HG02759 (cell line): ENCODE results near the gene RNF11.

ENCODE experiments used
- ATAC-seq: cut with Tn5 transposase; IDR thresholded peaks from one replicate; pipeline ENCODE4 v1.9.1; 2021; ENCODE audit warnings: mild to moderate bottlenecking, moderate library complexity; ENCODE audit not compliant: unreplicated experiment

The RNF11 gene

DNA sequence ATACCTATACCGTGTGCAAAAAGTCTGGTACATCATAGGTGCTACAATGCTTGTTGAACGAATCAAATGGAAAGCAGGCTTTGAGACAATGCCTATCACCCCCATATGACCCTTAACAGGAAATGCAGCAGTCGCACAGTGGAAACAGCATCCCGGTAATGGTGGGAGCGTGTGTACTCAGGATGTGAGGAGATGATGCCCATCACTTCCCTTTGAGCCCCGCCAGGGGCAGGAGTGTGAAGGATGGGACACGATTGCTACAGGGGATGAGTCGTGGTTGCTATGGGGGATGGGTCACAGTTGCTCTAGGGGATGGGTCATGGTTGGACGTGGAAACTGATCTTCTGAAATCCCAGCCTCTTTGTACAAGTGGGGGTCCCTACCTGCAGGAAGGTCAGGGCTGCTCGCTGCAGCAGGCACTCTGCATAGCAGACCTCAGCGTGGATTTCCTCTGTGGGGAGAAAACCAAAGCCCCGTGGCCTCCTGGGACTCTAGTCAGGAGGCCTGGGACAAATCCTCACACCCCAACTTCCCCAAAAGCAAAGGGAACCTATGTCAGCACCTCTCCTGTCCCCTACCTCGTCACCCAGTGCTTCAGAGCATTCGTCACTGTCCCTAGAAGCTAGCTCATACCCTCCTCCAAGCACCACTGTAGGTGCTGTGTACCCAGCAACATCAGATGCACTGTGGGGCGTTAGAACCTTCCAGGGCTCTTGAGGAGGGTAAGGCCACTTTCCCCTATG is 75.0 kb downstream of the RNF11 start:
- ATAC-seq, result no peak

DNA sequence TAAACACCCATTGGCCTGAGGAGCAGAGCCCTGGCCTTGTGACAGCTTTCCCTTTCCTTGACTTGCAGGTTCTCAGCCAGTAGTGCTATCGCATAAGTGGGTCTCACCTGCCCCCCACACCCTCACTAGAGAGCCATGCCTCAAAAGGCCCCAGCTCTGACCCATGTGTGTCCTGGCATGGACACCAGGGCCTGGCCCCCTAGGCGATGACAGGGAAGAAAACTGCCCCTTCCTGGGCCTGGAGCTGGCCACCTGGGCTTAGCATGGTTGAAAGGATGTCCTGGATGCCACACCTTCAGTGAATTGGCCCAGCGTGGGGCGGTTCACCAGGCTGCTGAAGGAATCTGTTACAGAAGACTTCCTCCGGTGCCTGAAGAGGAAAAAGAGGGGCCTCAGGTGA is 75.8 kb downstream of the RNF11 start:
- no peak for ATAC-seq

DNA sequence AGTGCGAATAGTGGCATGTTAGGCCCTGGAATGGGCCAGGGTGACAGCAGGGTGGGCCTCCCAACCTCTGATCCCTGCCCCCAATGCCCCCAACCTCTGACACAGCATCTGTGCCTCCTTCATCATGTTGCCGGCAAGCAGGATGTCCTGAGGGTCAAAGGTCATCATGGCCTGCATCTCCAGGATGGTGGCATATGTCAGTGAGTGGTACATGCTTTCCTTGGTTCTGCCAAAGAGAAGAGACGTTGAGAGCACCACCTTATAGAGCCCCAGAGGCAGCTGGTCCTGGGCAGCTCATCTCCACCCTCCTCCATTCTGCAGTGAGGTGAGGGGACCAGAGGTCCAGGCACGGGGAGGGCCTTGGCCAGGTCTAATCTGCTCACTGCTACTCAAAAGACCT is 76.6 kb downstream of the RNF11 start:
- ATAC-seq, result no peak

DNA sequence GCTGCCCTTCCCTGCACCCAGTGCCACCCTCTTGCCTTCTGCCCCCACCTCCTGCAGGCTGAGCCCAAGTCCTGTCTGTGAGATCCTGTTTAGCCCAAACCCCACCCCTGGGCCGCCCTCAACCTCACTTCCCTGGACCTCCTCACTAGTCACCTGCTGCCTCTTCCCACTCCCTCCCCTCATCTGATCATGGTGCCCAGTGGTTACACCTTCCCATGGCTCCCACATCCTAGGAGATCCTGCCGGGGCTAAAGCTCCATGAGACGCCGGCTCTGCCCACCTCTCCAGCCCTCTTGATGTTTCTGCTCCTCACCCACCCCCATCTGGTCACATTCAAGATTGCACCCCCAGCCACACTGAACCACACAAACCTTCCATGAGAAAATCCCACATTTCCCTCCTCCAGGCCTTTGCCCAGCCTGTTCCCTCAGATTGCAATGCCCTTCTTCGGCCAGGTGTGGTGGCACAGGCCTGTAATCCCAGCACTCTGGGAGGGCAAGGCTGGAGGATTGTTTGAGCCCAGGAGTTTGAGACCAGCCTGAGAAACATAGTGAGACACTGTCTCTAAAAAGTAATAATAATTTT is 77.3 kb downstream of the RNF11 start:
- ATAC-seq, result no peak

DNA sequence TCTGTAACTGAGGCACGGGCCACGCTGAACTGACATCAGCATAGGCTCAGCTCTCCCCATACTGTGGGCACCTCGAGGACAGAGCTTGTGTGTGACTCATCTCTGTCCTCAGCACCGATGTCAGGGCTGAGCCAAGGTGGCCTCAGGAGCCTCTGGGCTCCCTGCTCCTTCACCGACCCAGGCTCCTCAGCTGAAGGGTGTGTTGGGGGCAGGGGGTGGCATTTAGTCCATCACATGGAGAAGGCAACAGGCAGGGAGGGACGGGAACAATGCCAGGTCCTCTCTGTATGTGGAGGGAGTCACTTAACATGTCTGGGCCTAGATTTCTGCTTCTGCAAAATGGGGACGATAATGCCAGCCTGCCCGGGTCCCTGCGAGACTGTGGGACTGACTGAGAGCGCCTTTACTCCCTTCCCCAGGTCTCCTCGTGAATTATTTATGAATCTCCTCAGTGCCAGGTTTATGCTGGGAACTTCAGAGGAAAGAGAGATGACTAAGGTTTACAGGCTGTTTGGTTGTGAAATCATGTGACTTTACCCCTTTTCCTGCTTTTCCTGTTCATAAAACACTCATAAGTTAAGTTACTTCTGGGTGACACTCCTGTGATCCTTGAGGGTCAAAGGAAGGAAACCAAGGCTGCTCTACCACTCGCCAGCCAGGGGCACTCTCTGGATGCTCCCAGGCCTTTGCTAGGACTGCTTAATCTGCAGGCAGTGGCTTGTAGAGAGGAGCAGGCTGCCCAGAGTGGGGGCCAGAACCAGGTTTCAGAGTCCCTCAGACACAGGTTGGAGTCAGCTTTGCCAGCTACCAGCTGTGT is 78.1 kb downstream of the RNF11 start:
- no peak for ATAC-seq

DNA sequence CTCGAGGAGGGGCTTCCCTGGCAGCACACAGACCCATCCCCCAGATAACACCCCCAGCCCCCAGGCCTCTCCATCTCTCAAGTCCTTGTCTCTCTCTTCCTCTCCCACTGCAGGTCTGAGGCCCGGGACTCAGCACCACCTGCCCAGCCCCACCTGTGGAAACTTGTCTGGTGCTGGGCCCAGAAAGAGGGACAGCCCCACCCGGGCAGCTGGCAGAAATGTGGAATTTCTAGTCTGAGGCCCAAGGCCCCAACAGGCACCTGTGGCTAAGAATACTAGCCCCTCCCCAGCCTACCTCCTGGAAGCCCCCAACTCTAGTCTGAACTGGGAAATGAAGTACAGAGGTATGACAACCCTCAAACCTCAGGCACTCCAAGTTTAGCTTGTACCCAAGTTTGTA is 78.9 kb downstream of the RNF11 start:
- no peak for ATAC-seq

DNA sequence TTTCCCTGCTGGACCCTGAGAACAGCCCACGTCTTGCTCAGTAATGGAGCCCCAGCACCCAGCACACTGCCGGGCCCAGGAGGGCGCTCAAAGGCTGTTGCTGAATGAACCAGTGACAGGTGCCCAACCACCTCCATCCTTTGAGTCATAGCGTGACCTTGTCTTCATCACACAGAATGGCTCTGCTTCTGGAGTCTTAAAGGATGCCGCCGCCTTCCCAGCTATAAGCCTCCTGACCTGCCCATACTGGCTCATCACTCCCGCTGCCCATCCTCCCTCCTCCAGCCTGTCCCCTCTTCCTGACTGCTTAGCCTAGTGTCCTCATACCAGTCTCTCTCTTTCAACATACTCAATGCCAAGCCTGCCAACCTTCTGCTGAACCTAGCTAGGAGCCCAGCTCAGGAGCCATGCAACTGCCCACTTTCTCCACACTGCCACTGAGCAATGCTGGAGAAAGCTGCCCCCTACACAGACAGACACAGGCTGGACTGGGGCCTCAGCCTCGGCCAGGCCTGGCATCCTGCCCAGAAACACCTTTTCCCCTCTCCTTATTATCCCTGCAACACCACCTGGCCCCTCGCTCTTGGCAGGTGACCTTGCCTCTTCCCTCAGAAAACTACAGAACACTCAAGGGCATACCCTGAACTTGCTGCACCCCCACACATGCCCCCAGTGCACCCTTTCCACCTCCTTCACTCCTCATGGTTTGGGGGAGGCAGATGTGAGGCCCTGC is 80.2 kb downstream of the RNF11 start:
- no peak for ATAC-seq

DNA sequence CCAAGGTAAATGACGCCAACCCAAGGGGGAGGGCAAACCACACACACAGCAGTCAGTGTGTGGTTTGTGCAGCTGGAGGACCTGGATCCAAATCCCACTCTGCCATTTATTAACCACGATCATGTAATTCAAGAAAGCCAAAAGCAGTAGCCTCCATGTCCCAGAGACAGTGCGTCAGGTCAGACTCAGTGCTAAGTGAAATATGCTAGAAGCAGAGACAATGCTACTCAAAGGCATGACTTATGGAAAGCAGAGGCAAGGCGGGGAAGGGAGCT is 80.7 kb downstream of the RNF11 start:
- ATAC-seq, result no peak

DNA sequence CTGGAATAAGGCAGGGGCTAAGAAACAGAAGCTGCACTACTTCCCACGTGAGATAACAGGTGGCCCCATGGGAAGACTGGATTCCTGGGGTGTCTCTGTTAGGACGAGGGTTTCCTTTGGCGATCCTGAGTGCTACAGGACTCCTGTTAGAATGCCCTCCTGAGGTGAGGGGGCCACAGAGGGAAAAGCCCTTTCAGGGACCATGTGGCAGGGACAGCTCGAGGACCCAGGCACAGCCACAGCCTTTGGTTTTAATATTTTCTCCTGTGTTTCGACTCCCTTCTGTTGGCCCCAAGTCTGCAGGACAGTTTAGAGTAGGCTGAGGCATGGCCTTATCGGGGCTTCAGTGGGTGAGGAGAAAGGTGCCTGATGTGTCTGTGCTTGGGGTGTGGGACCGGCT is 81.7 kb downstream of the RNF11 start:
- ATAC-seq, result no peak

DNA sequence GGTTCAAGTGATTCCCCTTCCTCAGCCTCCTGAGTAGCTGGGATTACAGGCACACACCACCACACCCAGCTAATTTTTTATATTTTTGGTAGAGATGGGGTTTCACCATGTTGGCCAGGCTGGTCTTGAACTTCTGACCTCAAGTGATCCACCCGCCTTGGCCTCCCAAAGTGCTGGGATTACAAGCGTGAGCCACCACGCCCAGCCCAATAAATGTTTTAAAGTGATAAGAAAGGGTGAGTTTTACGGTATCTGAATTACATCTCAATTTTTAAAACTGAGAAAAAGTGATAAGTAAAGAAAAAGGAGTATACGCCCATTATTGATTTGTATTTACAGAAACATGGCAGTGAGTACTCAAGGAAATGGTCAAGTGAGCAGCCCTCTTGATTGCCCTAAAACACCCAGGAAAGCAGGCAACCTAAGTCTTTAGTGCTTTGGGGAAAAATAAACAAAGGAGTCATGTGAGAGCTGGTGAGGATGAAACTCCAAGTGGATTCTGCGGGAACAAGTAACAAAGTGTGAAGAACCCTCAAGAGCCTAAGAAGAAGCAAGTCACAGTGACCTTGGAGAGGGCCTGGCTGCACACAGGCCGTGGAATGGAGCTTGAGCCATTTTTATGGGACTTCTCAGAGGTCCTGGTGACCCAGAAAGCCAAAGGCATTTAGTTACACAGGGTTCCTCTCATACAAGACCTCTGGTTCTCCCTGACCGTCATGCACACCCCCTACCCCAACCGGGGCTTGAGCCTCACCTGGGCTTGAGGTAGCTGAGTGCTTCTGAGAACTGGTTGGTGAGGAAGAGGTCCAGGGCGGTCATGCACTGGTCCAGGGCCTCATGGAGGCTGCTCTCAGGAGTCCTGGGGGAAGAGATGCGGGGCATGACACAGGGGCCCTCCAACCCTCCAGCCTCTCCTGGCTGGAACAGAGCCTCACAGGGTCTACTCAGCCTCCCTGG is 85.2 kb downstream of the RNF11 start:
- no peak for ATAC-seq

DNA sequence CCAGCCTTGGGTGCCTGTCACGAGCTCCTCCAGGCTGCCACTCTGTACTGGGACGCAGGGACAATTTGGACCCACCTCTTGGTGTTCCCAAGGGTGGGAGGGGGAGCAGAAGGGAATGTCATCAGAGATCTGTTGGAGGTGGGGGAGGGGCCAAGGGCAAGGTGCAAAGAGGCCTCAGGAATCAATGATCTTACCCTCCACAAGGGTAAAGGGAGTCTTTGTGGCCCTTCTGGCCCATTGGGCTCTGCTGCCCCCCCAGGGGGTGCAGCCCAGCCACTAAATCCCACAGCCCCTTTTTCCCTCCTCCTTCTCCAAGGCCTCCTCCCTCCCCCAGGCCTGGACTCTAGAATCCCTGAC is 85.8 kb downstream of the RNF11 start:
- ATAC-seq, result no peak

DNA sequence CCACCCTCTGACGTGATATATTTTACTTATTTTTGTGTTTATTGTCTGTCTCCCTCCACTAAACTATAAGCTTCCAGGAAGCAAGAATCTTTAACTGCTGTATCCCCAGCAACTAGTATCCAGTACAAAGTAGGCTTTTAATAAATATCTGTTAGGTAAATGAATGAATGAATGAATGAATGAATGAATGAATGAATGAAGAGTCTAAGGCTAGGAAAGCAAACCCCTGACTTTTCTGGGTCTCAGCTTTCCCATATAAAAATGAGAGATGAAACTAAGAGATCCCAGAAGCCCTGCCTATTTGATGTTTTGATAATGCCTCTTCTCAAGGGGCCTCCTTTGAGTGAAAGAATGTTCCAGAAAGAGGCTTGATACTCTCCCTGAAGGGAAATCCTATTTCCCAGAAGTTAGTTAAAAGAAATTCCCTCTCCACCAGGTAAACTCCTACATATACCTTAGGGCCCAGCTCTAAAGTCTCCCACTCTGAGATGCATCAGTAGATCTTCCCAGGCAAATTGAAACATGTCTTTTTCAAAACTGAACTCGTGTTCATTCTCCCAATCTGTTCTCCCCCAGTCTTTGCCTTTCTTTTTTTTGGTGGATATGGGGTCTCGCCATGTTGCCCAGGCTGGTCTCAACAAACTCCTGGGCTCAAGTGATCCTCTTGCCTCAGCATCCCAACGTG is 86.5 kb downstream of the RNF11 start:
- ATAC-seq, result no peak
